BLaER1 (cell line): ENCODE results near the gene SORCS1.

ENCODE experiments used
- H3K27ac ChIP-seq: shearing (Covaris generic); formaldehyde crosslinking; 2 replicates; pipeline ENCODE4 v1.8.1; 2022
- H3K27me3 ChIP-seq: shearing (Covaris generic); formaldehyde crosslinking; 2 replicates; pipeline ENCODE4 v1.8.1; 2022
- H3K36me3 ChIP-seq: shearing (Covaris generic); formaldehyde crosslinking; 2 replicates; pipeline ENCODE4 v1.8.1; 2022
- H3K4me1 ChIP-seq: shearing (Covaris generic); formaldehyde crosslinking; 2 replicates; pipeline ENCODE4 v1.8.1; 2022
- H3K4me2 ChIP-seq: shearing (Covaris generic); formaldehyde crosslinking; 2 replicates; pipeline ENCODE4 v1.8.1; 2022
- H3K4me3 ChIP-seq: shearing (Covaris generic); formaldehyde crosslinking; 2 replicates; pipeline ENCODE4 v1.8.1; 2022
- H3K9ac ChIP-seq: shearing (Covaris generic); formaldehyde crosslinking; 2 replicates; pipeline ENCODE4 v1.8.1; 2022
- H3K9me3 ChIP-seq: shearing (Covaris generic); formaldehyde crosslinking; 2 replicates; pipeline ENCODE4 v1.8.1; 2022
- H4K20me1 ChIP-seq: shearing (Covaris generic); formaldehyde crosslinking; 2 replicates; pipeline ENCODE4 v1.8.1; 2022
- Cebpa-rat ChIP-seq: shearing (Covaris generic); IDR thresholded peaks from 2 replicates; pipeline ENCODE4 v1.8.1; 2022

The SORCS1 gene

DNA sequence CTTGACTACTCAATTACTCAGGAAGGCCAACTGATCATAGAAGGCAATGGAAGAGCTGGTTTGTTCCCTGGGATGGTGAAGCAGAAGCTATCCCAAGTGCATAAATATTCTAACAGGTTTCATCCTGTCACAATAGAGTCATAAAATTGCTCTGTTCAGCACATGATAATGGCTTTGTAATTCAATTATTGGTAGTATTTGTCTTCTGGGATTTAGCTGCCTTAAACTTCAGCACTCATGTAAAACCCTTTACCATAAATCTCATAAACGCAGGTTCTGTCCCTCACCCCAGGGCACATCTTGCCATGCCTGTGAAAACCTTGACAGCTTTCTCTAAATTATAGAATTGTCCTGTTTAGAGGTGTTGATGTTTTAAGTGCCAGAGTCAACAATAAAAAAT lies 417.6 kb downstream of the SORCS1 start:
- Histone ChIP-seq H3K4me1 (no peaks in the 10 kb centered on the region), H3K27me3 (no peaks in the 10 kb centered on the region), H3K4me3 (no peak overlapping the region), H3K4me2 (no peak overlapping the region), H3K9me3 (no peaks in the 10 kb centered on the region), H3K27ac (no peak overlapping the region), H3K9ac (no peak overlapping the region), H4K20me1 (no peaks in the 10 kb centered on the region), H3K36me3 (no peaks in the 10 kb centered on the region)
- no peak for TF ChIP-seq Cebpa-rat

DNA sequence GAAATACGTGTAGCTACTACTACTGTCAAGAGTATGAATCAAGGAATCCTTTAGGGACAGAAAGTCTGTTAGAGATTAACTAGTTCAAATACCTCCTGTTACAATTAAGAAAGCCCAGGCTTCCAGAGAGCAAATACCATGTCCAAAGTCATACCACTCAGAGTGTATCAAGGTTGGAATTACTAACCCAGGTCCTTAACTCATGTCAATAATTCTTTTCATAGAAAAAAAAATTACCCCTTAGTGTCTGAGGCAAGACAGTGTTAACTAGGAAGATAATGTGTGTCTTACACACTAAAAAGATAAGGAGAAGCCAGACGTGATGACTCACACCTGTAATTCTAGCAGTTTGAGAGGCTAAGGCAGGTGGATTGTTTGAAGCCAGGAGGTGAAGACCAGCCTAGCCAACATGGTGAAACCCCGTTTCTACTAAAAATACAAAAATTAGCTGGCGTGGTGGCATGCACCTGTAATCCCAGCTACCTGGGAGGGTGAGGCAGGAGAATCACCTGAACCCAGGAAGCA lies 423.4 kb downstream of the SORCS1 start:
- H3K4me1 ChIP-seq = no peaks in the 10 kb centered on the region
- H3K27ac ChIP-seq = no peak overlapping the region
- no peaks in the 10 kb centered on the region for H3K9me3 ChIP-seq
- no peaks in the 10 kb centered on the region for H3K27me3 ChIP-seq
- H3K4me2 ChIP-seq = no peak overlapping the region
- H4K20me1 ChIP-seq = no peaks in the 10 kb centered on the region
- no peak for TF ChIP-seq Cebpa-rat
- no peaks in the 10 kb centered on the region for H3K36me3 ChIP-seq
- no peak overlapping the region for H3K4me3 ChIP-seq
- H3K9ac ChIP-seq = no peak overlapping the region

DNA sequence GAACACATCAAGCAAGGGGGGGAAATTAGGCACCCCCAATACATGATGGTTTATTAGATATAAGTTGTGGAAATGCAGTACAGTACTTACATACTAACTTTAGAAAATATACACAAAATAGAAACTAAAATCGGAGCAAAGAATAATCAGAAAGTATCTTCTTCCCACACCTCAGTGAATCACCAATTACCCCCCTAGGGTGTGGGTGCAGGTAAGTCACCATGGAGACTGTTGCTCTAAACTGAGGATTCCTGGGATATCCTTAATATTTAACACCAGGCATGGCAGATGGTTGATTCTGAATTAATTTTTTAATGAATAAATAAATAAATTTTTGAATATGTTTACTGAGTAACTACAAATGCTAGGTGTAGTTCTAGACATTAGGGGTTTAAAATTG lies 424.4 kb downstream of the SORCS1 start:
- H3K36me3 ChIP-seq = no peaks in the 10 kb centered on the region
- H4K20me1 ChIP-seq = no peaks in the 10 kb centered on the region
- no peak overlapping the region for H3K9ac ChIP-seq
- H3K4me2 ChIP-seq = no peak overlapping the region
- no peak for TF ChIP-seq Cebpa-rat
- H3K9me3 ChIP-seq = no peaks in the 10 kb centered on the region
- no peaks in the 10 kb centered on the region for H3K4me1 ChIP-seq
- H3K4me3 ChIP-seq = no peak overlapping the region
- H3K27ac ChIP-seq = no peak overlapping the region
- H3K27me3 ChIP-seq = no peaks in the 10 kb centered on the region

DNA sequence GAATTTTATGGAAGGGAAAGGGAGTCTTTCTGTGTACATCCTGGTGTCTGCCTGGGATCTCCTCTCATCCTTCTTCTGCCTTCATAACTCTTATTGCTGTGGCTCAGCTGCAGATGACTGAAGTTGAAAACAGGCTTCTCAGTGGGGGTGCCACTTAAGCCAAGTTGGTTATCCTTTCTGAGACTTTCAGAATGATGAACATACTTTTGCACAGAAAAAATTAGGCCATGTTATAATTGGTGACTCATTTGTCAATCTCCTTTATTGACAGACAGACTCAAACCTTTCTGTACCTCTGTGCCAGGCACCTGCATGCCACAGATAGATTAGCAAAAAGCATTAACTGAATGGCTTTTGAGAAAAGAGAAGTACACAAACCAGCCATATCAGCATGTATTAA lies 430.3 kb downstream of the SORCS1 start:
- Histone ChIP-seq H3K4me2 (no peak overlapping the region), H3K9me3 (no peaks in the 10 kb centered on the region), H3K9ac (no peak overlapping the region), H3K27ac (no peak overlapping the region), H3K36me3 (no peaks in the 10 kb centered on the region), H3K27me3 (no peaks in the 10 kb centered on the region), H4K20me1 (no peaks in the 10 kb centered on the region), H3K4me3 (no peak overlapping the region), H3K4me1 (no peaks in the 10 kb centered on the region)
- no peak for TF ChIP-seq Cebpa-rat

DNA sequence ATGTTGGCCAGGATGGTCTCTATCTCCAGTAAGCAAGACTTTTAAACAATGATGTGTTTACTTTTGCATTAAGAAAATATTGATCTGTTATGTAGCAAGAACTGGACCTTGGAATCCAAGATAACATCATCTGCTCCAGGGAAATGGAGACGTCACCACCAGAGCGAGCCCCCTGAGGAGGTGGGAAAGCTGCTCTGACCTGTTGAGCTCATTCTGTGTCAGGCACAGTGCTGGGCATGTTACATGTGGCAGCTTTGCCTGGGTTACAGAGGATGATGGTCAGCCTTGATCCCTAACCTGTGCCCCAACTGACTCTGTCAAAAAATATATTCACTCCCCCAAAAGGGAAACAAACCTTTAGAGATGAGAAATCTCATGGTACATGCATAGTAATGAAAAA lies 436.3 kb downstream of the SORCS1 start:
- Histone ChIP-seq H4K20me1 (no peaks in the 10 kb centered on the region), H3K4me2 (no peak overlapping the region), H3K36me3 (no peaks in the 10 kb centered on the region), H3K27me3 (no peaks in the 10 kb centered on the region), H3K9me3 (no peaks in the 10 kb centered on the region), H3K9ac (no peak overlapping the region), H3K27ac (no peak overlapping the region), H3K4me1 (no peaks in the 10 kb centered on the region), H3K4me3 (no peak overlapping the region)
- TF ChIP-seq Cebpa-rat = no peak

DNA sequence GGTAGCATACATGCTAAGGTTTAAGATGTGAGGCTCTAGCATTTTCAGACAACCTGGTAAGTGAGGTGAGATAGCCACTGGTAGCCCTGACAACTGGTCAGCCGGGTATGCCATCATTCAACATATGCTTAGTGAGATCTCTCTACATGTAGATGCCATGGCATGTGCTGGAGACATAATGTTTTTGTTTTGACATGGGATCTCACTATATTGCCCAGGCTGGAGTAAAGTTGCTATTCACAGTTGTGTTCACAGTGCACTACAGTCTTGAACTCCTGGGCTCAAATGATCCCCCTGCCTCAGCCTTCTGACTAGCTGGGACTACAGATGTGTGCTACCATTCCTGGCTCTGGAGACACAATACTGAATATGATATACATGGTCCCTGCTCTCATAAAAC lies 437.3 kb downstream of the SORCS1 start:
- no peaks in the 10 kb centered on the region for H3K36me3 ChIP-seq
- H3K9ac ChIP-seq = no peak overlapping the region
- TF ChIP-seq Cebpa-rat = no peak
- no peaks in the 10 kb centered on the region for H3K9me3 ChIP-seq
- H3K4me2 ChIP-seq = no peak overlapping the region
- no peaks in the 10 kb centered on the region for H3K27me3 ChIP-seq
- no peaks in the 10 kb centered on the region for H4K20me1 ChIP-seq
- H3K4me1 ChIP-seq = no peaks in the 10 kb centered on the region
- no peak overlapping the region for H3K4me3 ChIP-seq
- H3K27ac ChIP-seq = no peak overlapping the region

DNA sequence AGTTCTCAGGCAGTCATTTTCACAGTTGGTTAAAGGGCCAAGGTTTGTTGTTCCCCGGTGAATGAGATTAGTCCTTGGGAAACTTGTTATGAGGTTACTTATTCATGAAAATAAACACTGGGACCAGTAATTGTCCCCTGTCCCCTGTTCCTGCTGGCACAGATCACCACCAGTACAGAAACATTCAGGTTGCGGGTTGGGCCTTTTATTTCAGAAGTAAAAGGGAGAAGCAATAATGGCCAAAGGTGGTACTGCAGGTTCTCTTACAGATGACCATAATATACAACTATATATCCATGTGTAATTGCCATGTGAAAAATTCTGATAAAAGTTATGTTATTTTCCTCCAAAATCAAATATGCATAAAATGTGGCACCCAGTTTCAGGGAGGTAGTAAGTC lies 442.0 kb downstream of the SORCS1 start:
- Histone ChIP-seq H3K36me3 (no peaks in the 10 kb centered on the region), H4K20me1 (no peaks in the 10 kb centered on the region)
- TF ChIP-seq Cebpa-rat = no peak

DNA sequence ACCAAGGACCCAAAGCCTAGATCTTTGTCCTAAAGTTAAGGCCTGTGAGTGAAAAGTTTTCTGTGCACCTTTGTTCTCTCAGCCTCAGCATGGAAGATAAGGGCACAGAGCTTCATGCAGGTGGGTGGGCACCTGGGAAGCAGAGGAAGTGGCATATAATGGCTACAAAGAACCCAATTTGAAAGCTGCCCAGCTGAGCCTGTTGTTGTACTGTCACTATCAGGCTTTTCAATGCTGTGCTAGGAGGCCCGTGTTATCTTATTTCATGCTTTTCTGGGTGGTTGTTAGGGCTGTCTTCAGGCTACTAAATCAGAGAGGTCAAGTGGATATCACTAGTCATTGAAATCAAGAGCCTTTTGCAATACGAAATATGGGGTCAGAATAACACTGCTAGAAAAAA lies 443.8 kb downstream of the SORCS1 start:
- H3K36me3 ChIP-seq = no peaks in the 10 kb centered on the region
- no peak overlapping the region for H3K4me2 ChIP-seq
- H3K27me3 ChIP-seq = no peaks in the 10 kb centered on the region
- H3K9ac ChIP-seq = no peak overlapping the region
- H3K4me1 ChIP-seq = no peaks in the 10 kb centered on the region
- H3K27ac ChIP-seq = no peak overlapping the region
- H4K20me1 ChIP-seq = no peaks in the 10 kb centered on the region
- H3K4me3 ChIP-seq = no peak overlapping the region
- no peaks in the 10 kb centered on the region for H3K9me3 ChIP-seq
- no peak for TF ChIP-seq Cebpa-rat

More for the DNA sequence above, 442.0 kb downstream of the SORCS1 start:
- no peak overlapping the region for H3K4me3 ChIP-seq
- H3K4me2 ChIP-seq = no peak overlapping the region
- no peaks in the 10 kb centered on the region for H3K4me1 ChIP-seq
- H3K27me3 ChIP-seq = no peaks in the 10 kb centered on the region
- no peaks in the 10 kb centered on the region for H3K9me3 ChIP-seq
- H3K27ac ChIP-seq = no peak overlapping the region
- H3K9ac ChIP-seq = no peak overlapping the region

DNA sequence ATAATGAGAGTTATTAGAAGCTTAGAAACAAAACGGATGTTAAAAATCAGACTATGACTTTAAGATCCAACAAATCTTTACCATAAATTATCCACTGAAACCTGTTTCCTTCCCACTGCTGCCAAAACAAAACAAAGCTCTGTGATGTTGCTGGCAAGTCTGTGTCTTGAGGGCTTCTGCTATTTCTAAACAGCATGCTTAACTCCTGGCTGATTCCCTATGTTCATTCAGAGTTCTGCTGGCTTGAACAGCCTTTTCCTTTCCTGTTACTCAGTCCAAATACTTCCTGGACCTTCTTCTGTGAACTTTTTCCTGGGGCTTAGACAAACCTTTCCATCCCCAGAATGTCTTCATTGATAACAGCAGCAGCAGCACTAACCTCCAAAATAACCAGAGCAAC lies 448.1 kb downstream of the SORCS1 start:
- H3K9me3 ChIP-seq = no peaks in the 10 kb centered on the region
- no peaks in the 10 kb centered on the region for H3K36me3 ChIP-seq
- H3K9ac ChIP-seq = no peak overlapping the region
- no peak overlapping the region for H3K4me2 ChIP-seq
- H3K4me3 ChIP-seq = no peak overlapping the region
- TF ChIP-seq Cebpa-rat = no peak
- H3K27me3 ChIP-seq = no peaks in the 10 kb centered on the region
- no peak overlapping the region for H3K27ac ChIP-seq
- peaks cover 10% of the 10 kb centered on the region for H3K4me1 ChIP-seq
- no peaks in the 10 kb centered on the region for H4K20me1 ChIP-seq

DNA sequence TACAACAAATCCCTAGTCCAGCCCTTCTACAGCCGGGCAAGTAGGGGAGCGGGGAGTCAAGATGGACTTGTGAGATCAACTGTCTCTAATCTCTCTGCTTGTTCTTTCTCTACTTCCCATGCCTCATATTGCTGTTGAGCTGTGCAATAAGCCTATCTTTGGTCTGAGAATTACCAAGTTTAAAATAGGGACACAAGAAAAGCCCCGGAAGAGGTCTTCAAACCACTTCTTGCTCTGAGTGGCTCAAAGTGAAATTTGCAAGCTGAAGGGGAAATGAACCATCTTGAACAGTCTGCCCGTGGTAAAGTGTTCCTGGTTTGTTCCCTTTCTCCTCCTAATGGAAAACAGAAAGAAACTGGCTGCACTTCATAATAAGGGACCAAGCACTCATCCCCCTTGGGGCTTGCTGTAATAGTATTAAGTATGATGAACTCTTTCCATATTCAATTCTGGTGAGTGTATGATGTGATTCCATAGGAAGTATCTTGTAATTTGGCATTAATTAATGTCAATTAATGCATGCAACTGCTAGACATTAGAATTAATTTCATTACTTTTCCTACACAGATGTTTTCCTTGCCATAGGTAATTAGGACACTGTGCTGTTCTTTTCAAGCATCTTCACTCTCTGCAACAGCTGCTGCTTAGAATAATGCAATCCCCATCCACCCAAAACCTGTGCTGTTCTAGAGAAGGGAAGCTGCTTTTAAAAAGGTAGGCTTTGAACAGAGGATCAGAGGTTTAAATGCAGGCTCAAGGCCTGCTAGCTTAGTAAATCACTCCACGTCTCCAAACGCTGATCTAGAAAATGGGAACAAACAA lies 449.6 kb downstream of the SORCS1 start:
- no peak for TF ChIP-seq Cebpa-rat
- Histone ChIP-seq H3K4me2 (peak overlapping the region; percentile 60), H3K4me1 (peaks cover 10% of the 10 kb centered on the region), H4K20me1 (no peaks in the 10 kb centered on the region), H3K4me3 (no peak overlapping the region), H3K36me3 (no peaks in the 10 kb centered on the region), H3K27ac (peak overlapping the region; percentile 24; the same call in 1 of the 2 replicates), H3K27me3 (no peaks in the 10 kb centered on the region), H3K9ac (no peak overlapping the region), H3K9me3 (no peaks in the 10 kb centered on the region)
